Measurements from ENCODE around the gene POLR2C.
A peak's percentile ranks its signal among the peaks of the same experiment; 100 is the strongest.

Gene POLR2C

DNA sequence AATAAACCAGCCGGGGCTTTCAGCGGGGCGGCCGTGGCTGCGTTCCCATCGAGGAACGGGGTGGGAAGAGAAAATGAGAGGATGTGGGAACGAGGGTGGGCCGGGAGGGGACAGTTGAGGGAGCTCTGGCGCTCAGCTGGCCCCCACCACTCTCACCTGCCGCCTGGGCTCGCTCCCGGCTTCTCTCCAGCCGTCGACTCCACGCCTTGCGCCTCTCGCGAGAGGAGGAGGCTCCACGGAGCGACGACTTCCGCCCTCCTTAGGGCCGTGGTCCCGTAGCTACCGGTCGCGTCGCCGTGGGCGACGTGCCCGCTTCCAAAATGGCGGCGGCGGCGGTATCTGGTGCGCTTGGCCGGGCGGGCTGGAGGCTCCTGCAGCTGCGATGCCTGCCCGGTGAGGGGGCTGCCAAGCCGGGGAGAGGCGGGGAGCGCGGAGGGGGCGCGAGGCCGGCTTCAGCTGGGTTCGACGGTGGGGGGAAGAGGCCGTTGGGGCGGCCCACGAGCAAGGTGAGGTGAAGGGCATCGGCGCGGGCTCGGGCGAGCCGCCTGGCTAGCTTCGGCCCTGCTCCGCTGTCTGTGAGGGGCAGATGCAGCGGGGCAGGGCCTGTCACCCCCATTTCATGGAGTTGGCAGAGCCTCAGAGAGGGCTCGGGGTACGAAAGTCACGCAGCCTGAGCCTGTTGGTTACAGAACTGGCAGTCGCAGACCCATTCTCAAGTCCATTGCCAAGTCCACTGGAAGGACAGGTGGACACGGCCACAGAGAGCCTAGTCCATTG lies 15.1 kb upstream of the POLR2C start, which contains the start of the genes CIAPIN1 and COQ9:
CIAPIN1 (minus strand) TSS at position 200 of the 777 bp plus-strand sequence. CDS start 6,457 bp downstream, outside the sequence.
COQ9 (plus strand) TSS at position 294 of the 777 bp plus-strand sequence; CDS start at position 321, 27 bp downstream.
- TF ChIP-seq, protein P1, sequence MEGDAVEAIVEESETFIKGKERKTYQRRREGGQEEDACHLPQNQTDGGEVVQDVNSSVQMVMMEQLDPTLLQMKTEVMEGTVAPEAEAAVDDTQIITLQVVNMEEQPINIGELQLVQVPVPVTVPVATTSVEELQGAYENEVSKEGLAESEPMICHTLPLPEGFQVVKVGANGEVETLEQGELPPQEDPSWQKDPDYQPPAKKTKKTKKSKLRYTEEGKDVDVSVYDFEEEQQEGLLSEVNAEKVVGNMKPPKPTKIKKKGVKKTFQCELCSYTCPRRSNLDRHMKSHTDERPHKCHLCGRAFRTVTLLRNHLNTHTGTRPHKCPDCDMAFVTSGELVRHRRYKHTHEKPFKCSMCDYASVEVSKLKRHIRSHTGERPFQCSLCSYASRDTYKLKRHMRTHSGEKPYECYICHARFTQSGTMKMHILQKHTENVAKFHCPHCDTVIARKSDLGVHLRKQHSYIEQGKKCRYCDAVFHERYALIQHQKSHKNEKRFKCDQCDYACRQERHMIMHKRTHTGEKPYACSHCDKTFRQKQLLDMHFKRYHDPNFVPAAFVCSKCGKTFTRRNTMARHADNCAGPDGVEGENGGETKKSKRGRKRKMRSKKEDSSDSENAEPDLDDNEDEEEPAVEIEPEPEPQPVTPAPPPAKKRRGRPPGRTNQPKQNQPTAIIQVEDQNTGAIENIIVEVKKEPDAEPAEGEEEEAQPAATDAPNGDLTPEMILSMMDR (IDR thresholded peaks at IDR 0.05; ENCODE audit: low read depth, low read length), result no peak
- H3K4me3 ChIP-seq (ENCODE audit: low read depth, low read length), result peak within 1 kb of the TSS; percentile 94

GRCh38 chr16:57452021-57452420 lies 10.5 kb upstream of the POLR2C start:
- TF ChIP-seq, protein P1 (IDR thresholded peaks at IDR 0.05; ENCODE audit: low read depth, low read length), result no peak
- no peak overlapping the region for H3K4me3 ChIP-seq (ENCODE audit: low read depth, low read length)

GRCh38 chr16:57462978-57463362 lies 491 bp downstream of the POLR2C start:
- TF ChIP-seq, protein P1 (IDR thresholded peaks at IDR 0.05; ENCODE audit: low read depth, low read length), result no peak
- peak overlapping the region; percentile 90 for H3K4me3 ChIP-seq (ENCODE audit: low read depth, low read length)

DNA sequence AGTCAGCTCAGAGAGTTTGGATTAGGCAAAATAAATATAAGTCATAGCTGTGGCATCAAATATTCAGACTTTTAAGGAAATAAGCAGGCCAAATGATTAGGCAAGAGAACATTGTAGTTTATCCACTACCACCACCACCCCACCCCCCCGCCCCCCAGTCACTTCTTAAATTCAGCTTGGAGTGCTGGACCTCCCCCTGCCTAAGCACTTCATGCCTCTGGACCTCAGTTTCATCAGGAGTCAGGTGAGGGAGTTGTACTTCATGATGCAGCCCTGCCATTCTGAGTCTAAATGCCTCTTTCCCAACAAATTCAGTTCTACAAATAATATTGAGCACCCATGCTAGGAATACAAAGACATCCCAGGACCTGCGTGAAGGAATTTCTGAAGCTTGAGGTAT lies 2.0 kb downstream of the POLR2C start:
- TF ChIP-seq, protein P1 (IDR thresholded peaks at IDR 0.05; ENCODE audit: low read depth, low read length), result no peak
- H3K4me3 ChIP-seq (ENCODE audit: low read depth, low read length), result no peak overlapping the region

GRCh38 chr16:57468346-57468745 lies 5.9 kb downstream of the POLR2C start:
- TF ChIP-seq, protein P1 (IDR thresholded peaks at IDR 0.05; ENCODE audit: low read depth, low read length), result no peak
- no peak overlapping the region for H3K4me3 ChIP-seq (ENCODE audit: low read depth, low read length)

DNA sequence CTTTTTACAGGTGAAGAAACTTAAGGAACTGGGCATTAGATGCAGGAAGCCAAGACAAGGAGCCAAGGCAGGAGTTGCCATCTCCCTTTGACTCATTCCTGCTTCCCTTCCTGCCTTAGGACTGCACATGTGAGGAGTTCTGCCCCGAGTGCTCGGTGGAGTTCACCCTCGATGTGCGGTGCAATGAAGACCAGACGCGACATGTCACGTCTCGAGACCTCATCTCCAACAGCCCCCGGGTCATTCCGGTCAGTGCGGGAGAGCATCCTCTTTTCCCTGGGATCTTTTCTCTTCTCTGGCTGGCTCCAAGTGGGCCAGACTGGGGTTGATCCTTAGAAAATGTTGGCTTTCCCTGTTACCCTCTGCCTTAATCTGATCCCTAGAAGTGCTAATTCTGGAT lies 6.6 kb downstream of the POLR2C start:
- no peak overlapping the region for H3K4me3 ChIP-seq (ENCODE audit: low read depth, low read length)
- TF ChIP-seq, protein P1 (IDR thresholded peaks at IDR 0.05; ENCODE audit: low read depth, low read length), result no peak

- TF ChIP-seq, protein P1 (IDR thresholded peaks at IDR 0.05; ENCODE audit: low read depth, low read length), result no peak
- H3K4me3 ChIP-seq (ENCODE audit: low read depth, low read length), result no peak overlapping the region
Measured at GRCh38 chr16:57469917-57470470, 7.5 kb downstream of the POLR2C start.

Measured in WI38 (cell line).